Uterus (tissue), 4 donors: ENCODE data around the gene CILP. TPM values are rescaled to one million over a fixed set of nuclear protein-coding genes. Genes with fewer than 3 reads are reported as not detected.
A peak's percentile ranks its signal among the peaks of the same experiment; 100 is the strongest.
"Not testable (repeated sequence)": the region's sequence is repeated elsewhere in the genome, so short reads cannot be mapped to it uniquely, and the experiment has no call there.

Experiments used
- DNase-seq, 2 donors: peaks; one replicate each; pipeline ENCODE4 v3.0.0-alpha.2; 2019 to 2020
- H3K27ac ChIP-seq, 2 donors: fragments of 200-600 bp; sonication (generic); 1 replicate in 1 of 2; 2 replicates in 1 of 2; pipeline ENCODE4 v1.5.1; 2016 to 2018
- H3K27me3 ChIP-seq, 2 donors: fragments of 200-600 bp; sonication (generic); one replicate each; pipeline ENCODE4 v1.5.1; 2018 to 2019; ENCODE audit warnings: control low read depth in 1 of 2
- H3K36me3 ChIP-seq, 2 donors: fragments of 200-600 bp; sonication (generic); one replicate each; pipeline ENCODE4 v1.5.1; 2019; ENCODE audit warnings: control low read depth in 1 of 2
- H3K4me1 ChIP-seq, 2 donors: fragments of 200-600 bp; sonication (generic); one replicate each; pipeline ENCODE4 v1.5.1; 2018 to 2019; ENCODE audit warnings: control low read depth in 1 of 2
- H3K4me3 ChIP-seq, 2 donors: fragments of 200-600 bp; sonication (generic); 1 replicate in 1 of 2; 2 replicates in 1 of 2; pipeline ENCODE4 v1.5.1; 2018 to 2019; ENCODE audit warnings: mild to moderate bottlenecking in 1 of 2
- H3K9me3 ChIP-seq, 2 donors: fragments of 200-600 bp; sonication (generic); one replicate each; pipeline ENCODE4 v1.5.1; 2019; ENCODE audit warnings: control low read depth in 1 of 2
- CTCF ChIP-seq, 4 experiments: fragments of 200-600 bp in 2 of 4; fragments of 450-650 bp in 2 of 4; sonication (generic) in 2 of 4; IDR thresholded peaks; one replicate each; pipeline ENCODE4 v1.5.1; 2016 to 2019; ENCODE audit warnings: antibody characterized with exemption in 4 of 4, mild to moderate bottlenecking in 2 of 4, moderate library complexity in 1 of 4
- POLR2A ChIP-seq, 2 donors: fragments of 450-650 bp; IDR thresholded peaks; one replicate each; pipeline ENCODE4 v1.6.1; 2016; ENCODE audit warnings: antibody characterized with exemption in 2 of 2, mild to moderate bottlenecking in 1 of 2, moderate library complexity in 1 of 2
- intact Hi-C: fragments of 100-400 bp; cut with DNase I; formaldehyde crosslinking; loops from one replicate; pipeline ENCODE4 v1.15.1; 2023; ENCODE audit warnings: low total_unique reads
- total RNA-seq, 4 donors: library from RNA; depleted of rRNA in 3 of 4; stranded (reverse); fragments of >200 nt in 3 of 4; gene quantifications; one replicate each; pipeline versions ENCODE4 v1.1.0 to v1.2.4, GENCODE V29; 2014 to 2023
- donor health status: DM: yes; HTN: yes; CAD: no.

Gene CILP
- total RNA-seq, 4 donors from 2014 or later = 10.5 to 22.5 (median 14.4) TPM

- TF ChIP-seq POLR2A (IDR thresholded peaks at IDR 0.05) = no peak
- TF ChIP-seq CTCF (IDR thresholded peaks at IDR 0.05) = no peak
- Histone ChIP-seq H3K4me3 (no peak overlapping the region), H3K9me3 (no peaks in the 10 kb centered on the region), H3K36me3 (no peaks in the 10 kb centered on the region), H3K27me3 (no peaks in the 10 kb centered on the region), H3K27ac (peak overlapping the region; percentile 9 to 24), H3K4me1 (no peaks in the 10 kb centered on the region)
- no peak for DNase-seq
- intact Hi-C loops = no loop called here
Measured at GRCh38 chr15:65233696-65234095, 22.4 kb upstream of the CILP start.

GRCh38 chr15:65232520-65232919 is 21.2 kb upstream of the CILP start:
- no peaks in the 10 kb centered on the region for H3K36me3 ChIP-seq
- DNase-seq = no peak
- no peak overlapping the region for H3K27ac ChIP-seq
- H3K4me1 ChIP-seq = no peaks in the 10 kb centered on the region
- no peak overlapping the region for H3K4me3 ChIP-seq
- no peaks in the 10 kb centered on the region for H3K27me3 ChIP-seq
- TF ChIP-seq CTCF (IDR thresholded peaks at IDR 0.05) = no peak
- no peak for TF ChIP-seq POLR2A (IDR thresholded peaks at IDR 0.05)
- H3K9me3 ChIP-seq = no peaks in the 10 kb centered on the region
- intact Hi-C loops = no loop called here

DNA sequence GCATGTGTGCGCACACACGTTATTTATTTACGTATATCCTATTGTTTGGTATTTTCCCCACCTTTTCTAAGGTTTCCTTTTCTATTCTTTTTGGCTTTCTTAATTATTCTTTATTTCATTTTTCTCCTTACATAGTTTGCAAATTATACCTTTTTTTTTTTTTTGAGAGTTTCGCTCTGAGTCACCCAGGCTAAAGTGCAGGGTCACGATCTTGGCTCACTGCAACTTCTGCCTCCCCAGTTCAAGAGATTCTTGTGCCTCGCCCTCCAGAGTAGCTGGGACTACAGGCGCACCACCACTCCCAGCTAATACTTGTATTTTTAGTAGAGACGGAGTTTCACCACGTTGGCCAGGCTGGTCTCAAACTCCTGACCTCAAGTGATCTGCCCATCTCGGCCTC is 20.0 kb upstream of the CILP start:
- H3K4me1 ChIP-seq = no peaks in the 10 kb centered on the region
- H3K27ac ChIP-seq = no peak overlapping the region
- no peak overlapping the region for H3K4me3 ChIP-seq
- H3K27me3 ChIP-seq = no peaks in the 10 kb centered on the region
- intact Hi-C loops = no loop called here
- H3K9me3 ChIP-seq = no peaks in the 10 kb centered on the region
- TF ChIP-seq POLR2A (IDR thresholded peaks at IDR 0.05) = no peak
- no peaks in the 10 kb centered on the region for H3K36me3 ChIP-seq
- DNase-seq = no peak

DNA sequence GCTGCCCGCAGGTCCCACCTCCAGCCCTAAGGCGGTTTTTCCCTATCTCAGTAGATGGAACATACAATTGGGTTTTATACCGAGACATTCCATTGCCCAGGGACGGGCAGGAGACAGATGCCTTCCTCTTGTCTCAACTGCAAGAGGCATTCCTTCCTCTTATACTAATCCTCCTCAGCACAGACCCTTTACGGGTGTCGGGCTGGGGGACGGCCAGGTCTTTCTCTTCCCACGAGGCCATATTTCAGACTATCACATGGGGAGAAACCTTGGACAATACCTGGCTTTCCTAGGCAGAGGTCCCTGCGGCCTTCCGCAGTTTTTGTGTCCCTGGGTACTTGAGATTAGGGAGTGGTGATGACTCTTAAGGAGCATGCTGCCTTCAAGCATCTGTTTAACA is 15.6 kb upstream of the CILP start:
- H3K36me3 ChIP-seq, intact Hi-C loops, H3K9me3 ChIP-seq, DNase-seq, H3K4me1 ChIP-seq, H3K27ac ChIP-seq, H3K4me3 ChIP-seq, H3K27me3 ChIP-seq: not testable (repeated sequence)

DNA sequence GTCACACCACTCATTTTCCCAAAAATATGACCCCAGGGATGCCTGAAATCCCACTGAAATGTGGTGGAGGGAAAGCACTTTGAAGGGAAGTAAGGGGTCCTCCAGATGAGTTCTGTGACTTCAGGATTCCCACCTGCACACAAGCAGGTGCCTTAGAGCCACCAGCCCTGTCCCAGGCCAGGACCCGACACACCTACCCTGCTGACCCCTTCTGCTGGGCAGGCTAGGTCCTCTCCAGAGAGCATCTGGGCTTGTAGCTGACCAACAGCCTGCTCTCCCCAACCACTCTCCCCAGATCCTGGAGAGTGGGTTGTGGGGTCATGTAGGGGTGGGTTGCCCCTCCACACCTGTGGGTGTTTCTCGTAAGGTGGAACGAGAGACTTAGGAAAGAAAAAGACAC is 14.9 kb upstream of the CILP start:
- intact Hi-C loops = no loop called here

DNA sequence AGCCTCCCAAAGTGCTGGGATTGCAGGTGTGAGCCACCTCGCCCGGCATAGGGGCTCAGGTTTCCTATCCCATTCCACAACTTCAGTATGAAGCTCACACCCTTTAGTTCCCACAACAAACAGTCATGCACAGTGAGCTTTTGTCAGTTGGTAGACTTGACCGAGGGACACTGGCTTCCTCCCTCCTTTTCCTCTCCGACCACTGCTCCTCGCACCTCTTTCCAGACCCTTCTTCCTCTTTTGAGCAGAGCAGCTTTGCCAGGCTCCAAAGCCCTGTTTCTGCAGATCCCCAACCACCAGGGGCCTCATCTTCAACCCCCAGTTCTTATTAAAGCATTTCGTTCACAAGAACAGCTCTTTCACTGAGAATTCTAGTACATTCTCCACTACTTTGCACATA is 12.7 kb upstream of the CILP start:
- Histone ChIP-seq H3K36me3 (no peaks in the 10 kb centered on the region), H3K27me3 (no peaks in the 10 kb centered on the region), H3K9me3 (no peaks in the 10 kb centered on the region), H3K27ac (no peak overlapping the region), H3K4me1 (no peaks in the 10 kb centered on the region), H3K4me3 (no peak overlapping the region)
- no peak for TF ChIP-seq CTCF (IDR thresholded peaks at IDR 0.05)
- TF ChIP-seq POLR2A (IDR thresholded peaks at IDR 0.05) = no peak
- DNase-seq = no peak
- intact Hi-C loops = no loop called here

More for the DNA sequence above, 14.9 kb upstream of the CILP start:
- Histone ChIP-seq H3K27me3 (no peaks in the 10 kb centered on the region), H3K9me3 (no peaks in the 10 kb centered on the region), H3K36me3 (no peaks in the 10 kb centered on the region), H3K4me1 (no peaks in the 10 kb centered on the region), H3K27ac (no peak overlapping the region), H3K4me3 (no peak overlapping the region)
- DNase-seq = no peak
- TF ChIP-seq CTCF (IDR thresholded peaks at IDR 0.05) (no peak), POLR2A (IDR thresholded peaks at IDR 0.05) (no peak)
